Measurements from ENCODE around the gene KREMEN1. TPM values are rescaled to one million over a fixed set of nuclear protein-coding genes. Genes with fewer than 3 reads are reported as not detected.
A peak's percentile ranks its signal among the peaks of the same experiment; 100 is the strongest.

Gene KREMEN1
- total and polyA plus RNA-seq, 12 donors: 4.3 to 58.7 (median 27.8) TPM

DNA sequence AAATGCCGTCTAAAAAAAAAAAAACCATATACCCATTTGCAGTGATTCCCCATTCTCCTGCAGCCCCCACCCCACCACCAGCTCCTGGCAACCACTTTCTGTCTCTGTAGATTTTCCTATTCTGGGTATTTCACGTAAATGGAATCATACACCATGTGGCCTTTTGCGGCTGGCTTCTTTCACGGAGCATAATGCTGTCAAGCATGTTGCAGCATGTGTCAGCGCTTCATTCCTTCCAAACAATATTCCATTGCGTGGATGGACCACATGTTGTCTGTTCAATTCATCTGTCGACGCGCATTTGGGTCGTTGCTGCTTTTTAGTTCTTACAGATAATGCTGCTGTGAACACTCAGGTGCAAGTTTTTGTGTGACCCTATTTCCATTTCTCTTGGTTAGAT lies 118.1 kb downstream of the KREMEN1 start:
- WGBS, 4 donors: 89 to 99% (median 94%) methylated on average over 10 of the region's 10 CpGs
- no peak for DNase-seq

DNA sequence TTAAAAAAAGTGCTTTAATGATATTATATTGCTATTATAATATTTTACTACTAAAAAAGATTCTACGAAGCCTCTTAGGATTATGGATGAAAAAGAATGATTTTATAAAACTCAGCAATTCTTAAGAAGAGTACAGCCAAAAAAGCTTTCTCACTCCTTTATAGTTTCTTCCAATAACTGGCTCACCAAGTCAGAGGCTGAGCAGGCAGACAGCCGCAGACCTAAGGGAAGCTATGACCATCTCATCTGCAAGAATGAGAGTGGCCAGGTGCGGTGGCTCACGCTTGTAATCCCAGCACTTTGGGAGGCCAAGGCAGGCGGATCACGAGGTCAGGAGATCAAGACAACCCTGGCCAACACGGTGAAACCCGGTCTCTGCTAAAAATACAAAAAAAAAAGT lies 120.2 kb downstream of the KREMEN1 start:
- H3K4me1 ChIP-seq (replicated peaks in 1 of 2): no peaks in the 10 kb centered on the region
- DNase-seq: no peak
- intact Hi-C loops (cut with DNase I): no loop called here
- WGBS, 4 donors: 81 to 93% (median 85%) methylated on average over 8 of the region's 8 CpGs
- H3K27ac ChIP-seq: no peak overlapping the region
- no peaks in the 10 kb centered on the region for H3K27me3 ChIP-seq
- TF ChIP-seq, protein P1, sequence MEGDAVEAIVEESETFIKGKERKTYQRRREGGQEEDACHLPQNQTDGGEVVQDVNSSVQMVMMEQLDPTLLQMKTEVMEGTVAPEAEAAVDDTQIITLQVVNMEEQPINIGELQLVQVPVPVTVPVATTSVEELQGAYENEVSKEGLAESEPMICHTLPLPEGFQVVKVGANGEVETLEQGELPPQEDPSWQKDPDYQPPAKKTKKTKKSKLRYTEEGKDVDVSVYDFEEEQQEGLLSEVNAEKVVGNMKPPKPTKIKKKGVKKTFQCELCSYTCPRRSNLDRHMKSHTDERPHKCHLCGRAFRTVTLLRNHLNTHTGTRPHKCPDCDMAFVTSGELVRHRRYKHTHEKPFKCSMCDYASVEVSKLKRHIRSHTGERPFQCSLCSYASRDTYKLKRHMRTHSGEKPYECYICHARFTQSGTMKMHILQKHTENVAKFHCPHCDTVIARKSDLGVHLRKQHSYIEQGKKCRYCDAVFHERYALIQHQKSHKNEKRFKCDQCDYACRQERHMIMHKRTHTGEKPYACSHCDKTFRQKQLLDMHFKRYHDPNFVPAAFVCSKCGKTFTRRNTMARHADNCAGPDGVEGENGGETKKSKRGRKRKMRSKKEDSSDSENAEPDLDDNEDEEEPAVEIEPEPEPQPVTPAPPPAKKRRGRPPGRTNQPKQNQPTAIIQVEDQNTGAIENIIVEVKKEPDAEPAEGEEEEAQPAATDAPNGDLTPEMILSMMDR (IDR thresholded peaks at IDR 0.05): no peak
- no peak for TF ChIP-seq POLR2A (IDR thresholded peaks at IDR 0.05)
- H3K4me3 ChIP-seq: no peak overlapping the region
- H3K9me3 ChIP-seq (replicated peaks in 1 of 3): no peaks in the 10 kb centered on the region
- no peaks in the 10 kb centered on the region for H3K36me3 ChIP-seq (replicated peaks in 1 of 2)

More for the DNA sequence above, 118.1 kb downstream of the KREMEN1 start:
- Histone ChIP-seq H3K27me3 (no peaks in the 10 kb centered on the region), H3K4me1 (replicated peaks in 1 of 2) (no peaks in the 10 kb centered on the region), H3K36me3 (replicated peaks in 1 of 2) (no peaks in the 10 kb centered on the region), H3K4me3 (no peak overlapping the region), H3K9me3 (replicated peaks in 1 of 3) (no peaks in the 10 kb centered on the region), H3K27ac (no peak overlapping the region)
- intact Hi-C loops (cut with DNase I): no loop called here
- TF ChIP-seq, protein P1 (IDR thresholded peaks at IDR 0.05): no peak

DNA sequence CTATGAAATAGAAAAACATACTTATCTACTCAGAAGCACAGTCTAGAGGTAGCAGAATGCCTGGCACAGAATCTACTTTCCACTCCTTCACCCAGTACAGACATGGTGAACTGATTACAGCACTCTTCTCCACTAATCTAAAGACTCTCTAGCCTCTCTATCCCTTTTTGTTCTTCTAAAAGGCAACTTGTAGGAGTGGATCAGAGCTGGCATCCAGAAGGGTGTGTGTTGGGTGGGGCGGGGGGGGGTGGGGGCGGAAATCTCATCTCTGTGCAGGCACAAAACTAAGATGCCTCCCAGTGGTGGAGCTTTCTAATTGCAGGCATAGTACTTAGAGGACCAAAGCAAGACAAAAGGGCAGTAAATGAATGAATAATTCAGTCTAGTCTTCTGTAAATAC lies 121.3 kb downstream of the KREMEN1 start:
- Histone ChIP-seq H3K4me3 (no peak overlapping the region), H3K27ac (no peak overlapping the region), H3K36me3 (replicated peaks in 1 of 2) (no peaks in the 10 kb centered on the region), H3K4me1 (replicated peaks in 1 of 2) (no peaks in the 10 kb centered on the region), H3K27me3 (no peaks in the 10 kb centered on the region), H3K9me3 (replicated peaks in 1 of 3) (no peaks in the 10 kb centered on the region)
- no peak for TF ChIP-seq POLR2A (IDR thresholded peaks at IDR 0.05)
- TF ChIP-seq, protein P1 (IDR thresholded peaks at IDR 0.05): no peak
- DNase-seq: no peak
- WGBS, 4 donors: 84 to 100% (median 86%) methylated on average over 2 of the region's 2 CpGs
- intact Hi-C loops (cut with DNase I): no loop called here

DNA sequence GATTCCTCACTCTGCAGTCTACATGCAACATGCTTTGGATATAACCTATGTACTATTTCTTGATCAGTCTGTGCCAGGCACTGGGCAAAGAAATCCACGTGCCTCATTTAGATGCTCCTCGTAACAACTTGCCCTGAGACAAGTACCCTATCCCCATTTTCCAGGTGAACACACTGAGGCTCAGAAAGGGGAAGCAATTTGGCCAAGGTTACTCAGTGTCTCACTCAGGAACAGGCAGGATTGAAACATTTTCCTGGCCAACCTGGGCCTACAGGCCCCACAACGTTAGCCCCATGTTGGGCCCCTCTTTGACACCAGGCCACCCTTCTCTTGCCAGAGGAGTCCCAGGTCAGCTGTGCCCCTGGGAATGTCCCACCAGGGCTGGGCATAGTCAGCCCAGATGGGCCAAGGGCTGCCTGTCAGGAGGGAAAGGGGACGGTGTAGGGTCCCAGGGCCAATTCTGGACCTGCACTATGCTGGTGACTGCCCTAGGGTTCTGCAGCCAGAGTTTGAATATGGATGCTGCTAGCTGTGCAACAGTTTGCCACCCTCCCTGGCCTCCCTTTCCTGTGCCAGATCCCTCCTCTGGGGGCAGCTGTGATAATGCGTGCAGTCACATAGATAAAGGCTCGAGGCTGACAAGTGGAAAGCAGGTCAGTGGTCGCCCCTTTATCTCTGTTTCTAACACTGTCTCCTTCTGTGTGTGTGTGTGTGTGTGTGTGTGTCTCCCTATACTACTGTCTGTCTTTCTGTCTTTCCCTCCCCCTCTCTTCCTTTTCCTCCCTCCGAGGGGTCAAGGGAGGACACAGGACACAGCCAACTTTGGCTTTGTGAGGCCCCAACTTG lies 122.5 kb downstream of the KREMEN1 start:
- WGBS, 4 donors: 56 to 61% (median 59%) methylated on average over 5 to 8 of the region's 8 CpGs

More for the DNA sequence above, 122.5 kb downstream of the KREMEN1 start:
- H3K4me3 ChIP-seq: no peak overlapping the region
- H3K9me3 ChIP-seq (replicated peaks in 1 of 3): no peaks in the 10 kb centered on the region
- H3K27ac ChIP-seq: peak overlapping the region in 1 of 5 donors; percentile 10
- intact Hi-C loops (cut with DNase I): no loop called here
- H3K27me3 ChIP-seq: no peaks in the 10 kb centered on the region
- no peaks in the 10 kb centered on the region for H3K4me1 ChIP-seq (replicated peaks in 1 of 2)
- peak in 1 of 7 donors; percentile 22 for DNase-seq
- TF ChIP-seq POLR2A (IDR thresholded peaks at IDR 0.05): no peak
- TF ChIP-seq, protein P1 (IDR thresholded peaks at IDR 0.05): no peak
- no peaks in the 10 kb centered on the region for H3K36me3 ChIP-seq (replicated peaks in 1 of 2)
